ENCODE results near the gene ANKMY2.

The ANKMY2 gene

DNA sequence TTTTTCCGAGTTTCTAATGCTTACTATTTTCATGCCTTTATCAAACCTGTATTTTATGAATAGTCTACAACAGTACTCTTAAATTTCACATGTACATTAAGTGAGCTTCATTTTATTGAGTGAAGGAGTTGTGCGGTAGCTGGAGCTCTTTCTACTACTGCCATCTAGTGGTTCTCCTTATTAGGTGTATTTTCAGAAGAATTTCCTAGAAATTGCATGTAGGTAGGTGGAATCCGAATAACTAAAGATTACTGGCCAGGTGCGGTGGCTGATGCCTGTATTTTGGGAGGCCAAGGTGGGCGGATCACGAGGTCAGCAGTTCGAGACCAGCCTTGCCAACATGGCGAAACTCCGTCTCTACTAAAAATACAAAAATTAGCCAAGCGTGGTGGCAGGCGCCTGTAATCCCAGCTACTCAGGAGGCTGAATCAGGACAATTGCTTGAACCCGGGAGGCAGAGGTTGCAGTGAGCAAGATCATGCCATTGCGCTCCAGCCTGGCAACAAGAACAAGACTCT, 80.6 kb downstream of the ANKMY2 start:
- peak; percentile 63 for DNase-seq

DNA sequence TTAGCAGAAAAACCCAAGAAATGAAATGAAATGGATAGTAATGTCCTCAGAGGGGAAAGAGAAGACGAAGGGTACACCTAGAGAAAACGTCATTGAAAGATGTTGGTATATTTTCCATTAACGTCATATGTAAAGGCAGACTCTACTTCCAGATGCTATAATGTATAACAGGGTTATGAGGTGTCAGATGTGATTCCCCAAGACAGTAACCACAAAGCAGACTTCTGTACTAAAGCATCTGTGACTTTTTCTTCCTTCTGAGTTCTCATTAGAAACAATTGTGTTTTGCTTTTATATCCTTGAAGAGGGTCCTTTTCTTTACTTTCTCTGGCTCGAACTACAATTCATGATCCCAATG, 81.6 kb downstream of the ANKMY2 start:
- no peak for DNase-seq

- DNase-seq = no peak
Observed at GRCh38 chr7:16563281-16564022, 82.1 kb downstream of the ANKMY2 start.

- no peak for DNase-seq
Observed at GRCh38 chr7:16562456-16563220, 82.9 kb downstream of the ANKMY2 start.

DNA sequence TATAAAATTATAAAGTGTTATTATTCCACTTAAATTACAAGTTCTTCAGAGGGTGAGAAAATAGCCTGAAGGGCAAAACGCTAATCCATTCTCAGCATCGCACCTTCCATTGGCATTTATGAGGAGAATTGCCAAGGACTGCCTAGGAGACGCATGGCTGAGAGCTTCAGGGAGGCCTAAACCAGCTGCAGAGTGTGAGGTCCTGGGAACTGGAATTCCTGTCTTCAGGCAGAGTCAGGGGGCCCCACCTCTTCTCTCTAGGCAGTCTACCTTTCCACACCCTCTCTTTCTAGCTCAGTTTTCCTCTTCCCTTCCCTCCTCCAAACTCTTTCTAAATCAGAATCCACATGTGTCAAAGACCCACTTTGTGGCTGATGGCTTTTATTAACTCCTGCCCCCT, 83.6 kb downstream of the ANKMY2 start:
- no peak for DNase-seq

GRCh38 chr7:16559497-16560179, 85.9 kb downstream of the ANKMY2 start:
- no peak for DNase-seq

DNA sequence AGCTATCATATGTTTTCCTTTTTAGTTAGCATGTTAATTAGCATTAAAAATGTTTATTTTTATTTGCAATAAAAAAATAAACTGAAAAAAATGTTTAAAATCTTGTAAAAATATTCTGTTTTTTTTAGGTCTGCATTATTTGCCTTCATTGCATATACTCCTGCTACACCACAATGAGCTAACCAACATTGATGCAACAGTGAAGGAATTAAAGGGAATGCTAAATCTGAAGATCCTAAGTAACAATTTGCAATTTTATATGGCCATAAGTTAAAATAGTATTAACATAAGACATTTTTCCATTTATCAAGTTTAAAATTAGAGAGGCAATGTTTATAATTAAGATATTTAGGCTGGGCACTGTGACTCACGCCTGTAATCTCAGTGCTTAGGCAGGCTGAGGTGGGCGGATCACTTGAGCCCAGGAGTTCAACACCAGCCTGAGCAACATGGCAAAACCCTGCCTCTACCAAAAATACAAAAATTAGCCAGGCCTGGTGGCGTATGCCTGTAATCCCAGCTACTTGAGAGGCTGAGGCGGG, 86.7 kb downstream of the ANKMY2 start:
- DNase-seq = no peak

DNA sequence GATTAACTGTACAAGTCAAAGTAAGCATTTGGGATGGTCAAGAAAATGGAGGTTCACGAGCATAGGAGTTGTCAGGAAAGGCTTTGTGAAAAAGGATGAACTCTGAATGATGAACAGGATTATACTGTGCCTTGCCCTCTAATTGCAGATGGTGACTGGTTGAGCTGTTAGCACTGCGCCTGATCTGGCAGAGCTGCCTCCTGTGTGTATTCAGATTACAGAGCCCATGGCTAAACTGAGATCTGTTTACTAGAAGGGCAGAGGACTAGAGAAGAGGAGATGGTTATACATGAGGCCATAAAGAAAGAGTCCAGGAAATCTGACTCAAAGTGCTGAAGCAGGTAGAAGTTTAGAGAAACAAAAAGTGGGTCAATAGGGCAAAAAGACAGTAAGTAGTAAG, 89.2 kb downstream of the ANKMY2 start:
- no peak for DNase-seq

DNA sequence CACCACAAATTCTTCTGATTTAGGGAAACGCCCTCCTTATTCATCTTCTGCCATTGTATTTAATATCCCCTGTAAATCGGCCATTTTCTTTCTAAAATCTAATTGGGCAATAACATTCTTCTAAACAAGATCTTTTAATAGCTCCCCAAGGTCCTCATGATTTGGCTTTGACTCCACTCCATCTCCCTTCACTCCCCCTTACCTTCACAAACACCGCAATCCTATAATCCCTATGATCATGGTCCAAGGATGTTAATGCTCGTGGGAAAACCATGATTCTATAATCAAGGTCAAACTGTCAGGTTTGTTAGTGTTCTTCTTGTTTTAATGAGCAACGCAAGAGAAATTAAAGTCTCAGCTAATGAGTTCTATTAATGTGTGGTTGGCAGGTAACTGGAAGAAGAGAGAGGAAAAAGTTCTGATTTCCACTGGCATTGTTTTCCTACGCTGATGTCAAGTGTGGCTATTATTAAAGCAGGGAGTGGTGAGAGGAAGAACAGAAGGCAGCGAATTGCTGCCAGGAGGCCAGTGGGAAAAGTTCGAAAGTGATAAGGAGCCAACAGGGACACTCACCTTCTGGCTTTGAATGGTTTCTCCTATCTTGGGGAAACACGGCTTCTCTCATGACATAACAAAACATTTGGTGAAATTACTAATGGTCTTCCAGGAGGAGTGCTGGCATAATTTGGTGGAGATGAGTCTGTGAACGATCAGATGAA, 90.9 kb downstream of the ANKMY2 start:
- no peak for DNase-seq

- no peak for DNase-seq
Observed at GRCh38 chr7:16550671-16551070, 94.9 kb downstream of the ANKMY2 start.
